Karpas-422 (cell line): ENCODE measurements around the gene TEKT1. TPM values are rescaled to one million over a fixed set of nuclear protein-coding genes. Genes with fewer than 3 reads are reported as not detected.
"Not testable (repeated sequence)": the region's sequence is repeated elsewhere in the genome, so short reads cannot be mapped to it uniquely, and the experiment has no call there.

Experiments used
- DNase-seq: peaks from one replicate; pipeline ENCODE4 v3.0.0-alpha.2; 2015
- H2AFZ ChIP-seq: fragments of 200-600 bp; sonication (generic); 2 replicates; pipeline ENCODE4 v1.6.1; 2014; ENCODE audit warnings: antibody characterized with exemption, low read length, mixed read lengths
- H3K27ac ChIP-seq: fragments of 200-600 bp; sonication (generic); 2 replicates; pipeline ENCODE4 v1.5.1; 2014; ENCODE audit warnings: mild to moderate bottlenecking, low read length, moderate library complexity
- H3K27me3 ChIP-seq: fragments of 200-600 bp; sonication (generic); 2 replicates; pipeline ENCODE4 v1.6.1; 2014; ENCODE audit warnings: low read length, mixed read lengths
- H3K36me3 ChIP-seq: fragments of 200-600 bp; sonication (generic); 2 replicates; pipeline ENCODE4 v1.6.1; 2014; ENCODE audit warnings: low read length, mixed read lengths; ENCODE audit not compliant: insufficient read depth
- H3K4me1 ChIP-seq: fragments of 200-600 bp; sonication (generic); 2 replicates; pipeline ENCODE4 v1.6.1; 2014; ENCODE audit warnings: mild to moderate bottlenecking, low read length, mixed read lengths
- H3K4me2 ChIP-seq: fragments of 200-600 bp; sonication (generic); 2 replicates; pipeline ENCODE4 v1.6.1; 2014; ENCODE audit warnings: low read length, low read depth, mild to moderate bottlenecking; ENCODE audit not compliant: poor library complexity, severe bottlenecking
- H3K4me3 ChIP-seq: fragments of 200-600 bp; sonication (generic); 2 replicates; pipeline ENCODE4 v1.5.1; 2014; ENCODE audit warnings: mild to moderate bottlenecking, antibody characterized with exemption, low read length, mixed read lengths
- H3K79me2 ChIP-seq: fragments of 200-600 bp; sonication (generic); 2 replicates; pipeline ENCODE4 v1.6.1; 2014; ENCODE audit warnings: mild to moderate bottlenecking, low read length, mixed read lengths
- H3K9ac ChIP-seq: fragments of 200-600 bp; sonication (generic); 2 replicates; pipeline ENCODE4 v1.6.0; 2014; ENCODE audit warnings: low read length
- H3K9me2 ChIP-seq: fragments of 200-600 bp; sonication (generic), shearing (Covaris generic); replicated peaks from 2 replicates; pipeline ENCODE4 v1.6.0; 2014; ENCODE audit warnings: mild to moderate bottlenecking, low read length, moderate library complexity; ENCODE audit not compliant: insufficient read depth
- H3K9me3 ChIP-seq: fragments of 300-700, 200-600 bp; sonication (generic); 2 replicates; pipeline ENCODE4 v1.6.1; 2014; ENCODE audit warnings: low read length, mixed read lengths
- H4K20me1 ChIP-seq: fragments of 200-600 bp; sonication (generic); 2 replicates; pipeline ENCODE4 v1.6.1; 2014; ENCODE audit warnings: mild to moderate bottlenecking, antibody characterized with exemption, low read length, low read depth; ENCODE audit not compliant: insufficient read depth
- total RNA-seq: library from RNA; depleted of rRNA; stranded (reverse); fragments of >200 nt; shearing (Covaris generic); gene quantifications from 2 replicates; pipeline ENCODE4 v1.2.3, GENCODE V29; 2014; ENCODE audit warnings: low replicate concordance; rRNA removed

Gene TEKT1
- total RNA-seq, result not detected in 2 replicates

- no peaks in the 10 kb centered on the region for H3K9me2 ChIP-seq
Measured at GRCh38 chr17:6831661-6832263, at the start of gene TEKT1. TEKT1 (minus strand) TSS chr17:6831729; CDS start chr17:6830376, 1,353 bp downstream.

GRCh38 chr17:6879221-6879975, 47.9 kb upstream of the TEKT1 start:
- not testable (repeated sequence) for H2AFZ ChIP-seq, H3K4me3 ChIP-seq, H3K36me3 ChIP-seq, H3K4me2 ChIP-seq, H3K9me3 ChIP-seq, H3K27ac ChIP-seq, DNase-seq, H4K20me1 ChIP-seq, H3K79me2 ChIP-seq, H3K27me3 ChIP-seq, H3K4me1 ChIP-seq, H3K9ac ChIP-seq, H3K9me2 ChIP-seq

More at GRCh38 chr17:6831661-6832263, at the start of gene TEKT1:
- H3K36me3 ChIP-seq, result no peaks in the 10 kb centered on the region
- H3K4me3 ChIP-seq, result no peak within 1 kb of the TSS
- no peak within 1 kb of the TSS for H3K4me2 ChIP-seq
- no peak for DNase-seq
- H2AFZ ChIP-seq, result no peak within 1 kb of the TSS
- no peak within 1 kb of the TSS for H3K27ac ChIP-seq
- H3K9ac ChIP-seq, result no peak within 1 kb of the TSS
- H3K9me3 ChIP-seq, result no peaks in the 10 kb centered on the region
- no peaks in the 10 kb centered on the region for H3K4me1 ChIP-seq
- H4K20me1 ChIP-seq, result no peaks in the 10 kb centered on the region
- no peaks in the 10 kb centered on the region for H3K27me3 ChIP-seq
- H3K79me2 ChIP-seq, result no peaks in the 10 kb centered on the region

- H3K4me1 ChIP-seq, H3K27ac ChIP-seq, H3K9me3 ChIP-seq, H3K9ac ChIP-seq, H3K9me2 ChIP-seq, H2AFZ ChIP-seq, H3K36me3 ChIP-seq, H4K20me1 ChIP-seq, H3K4me3 ChIP-seq, H3K27me3 ChIP-seq, H3K79me2 ChIP-seq, DNase-seq, H3K4me2 ChIP-seq: not testable (repeated sequence)
Measured at GRCh38 chr17:6875276-6875675, 43.7 kb upstream of the TEKT1 start.

- H3K27me3 ChIP-seq, result no peaks in the 10 kb centered on the region
- no peak for DNase-seq
- H3K4me1 ChIP-seq, result no peaks in the 10 kb centered on the region
- H4K20me1 ChIP-seq, result no peaks in the 10 kb centered on the region
- no peak overlapping the region for H3K27ac ChIP-seq
- H3K9me3 ChIP-seq, result no peaks in the 10 kb centered on the region
- no peaks in the 10 kb centered on the region for H3K9me2 ChIP-seq
- no peak overlapping the region for H2AFZ ChIP-seq
- H3K36me3 ChIP-seq, result no peaks in the 10 kb centered on the region
- H3K9ac ChIP-seq, result no peak overlapping the region
- H3K4me2 ChIP-seq, result no peak overlapping the region
- no peaks in the 10 kb centered on the region for H3K79me2 ChIP-seq
- H3K4me3 ChIP-seq, result no peak overlapping the region
Measured at GRCh38 chr17:6872936-6873335, 41.4 kb upstream of the TEKT1 start.

GRCh38 chr17:6870841-6871240, 39.3 kb upstream of the TEKT1 start:
- no peak overlapping the region for H3K4me3 ChIP-seq
- no peak overlapping the region for H2AFZ ChIP-seq
- H3K27ac ChIP-seq, result no peak overlapping the region
- H3K79me2 ChIP-seq, result no peaks in the 10 kb centered on the region
- no peaks in the 10 kb centered on the region for H4K20me1 ChIP-seq
- H3K4me1 ChIP-seq, result no peaks in the 10 kb centered on the region
- no peaks in the 10 kb centered on the region for H3K9me2 ChIP-seq
- H3K9ac ChIP-seq, result no peak overlapping the region
- DNase-seq, result no peak
- H3K27me3 ChIP-seq, result no peaks in the 10 kb centered on the region
- no peaks in the 10 kb centered on the region for H3K36me3 ChIP-seq
- H3K9me3 ChIP-seq, result no peaks in the 10 kb centered on the region
- H3K4me2 ChIP-seq, result no peak overlapping the region

- H3K36me3 ChIP-seq, result no peaks in the 10 kb centered on the region
- no peak overlapping the region for H3K9ac ChIP-seq
- no peak for DNase-seq
- H3K9me2 ChIP-seq, result no peaks in the 10 kb centered on the region
- H3K4me3 ChIP-seq, result no peak overlapping the region
- H3K27me3 ChIP-seq, result no peaks in the 10 kb centered on the region
- no peak overlapping the region for H3K4me2 ChIP-seq
- no peaks in the 10 kb centered on the region for H3K79me2 ChIP-seq
- H3K4me1 ChIP-seq, result no peaks in the 10 kb centered on the region
- no peak overlapping the region for H3K27ac ChIP-seq
- no peak overlapping the region for H2AFZ ChIP-seq
- H3K9me3 ChIP-seq, result no peaks in the 10 kb centered on the region
- H4K20me1 ChIP-seq, result no peaks in the 10 kb centered on the region
Measured at GRCh38 chr17:6868582-6868981, 37.1 kb upstream of the TEKT1 start.

GRCh38 chr17:6867849-6868248, 36.3 kb upstream of the TEKT1 start:
- no peak overlapping the region for H3K4me3 ChIP-seq
- no peaks in the 10 kb centered on the region for H3K79me2 ChIP-seq
- H3K9ac ChIP-seq, result no peak overlapping the region
- no peaks in the 10 kb centered on the region for H3K4me1 ChIP-seq
- H2AFZ ChIP-seq, result no peak overlapping the region
- no peaks in the 10 kb centered on the region for H3K9me2 ChIP-seq
- H3K27ac ChIP-seq, result no peak overlapping the region
- H3K36me3 ChIP-seq, result no peaks in the 10 kb centered on the region
- no peak overlapping the region for H3K4me2 ChIP-seq
- H4K20me1 ChIP-seq, result no peaks in the 10 kb centered on the region
- H3K9me3 ChIP-seq, result no peaks in the 10 kb centered on the region
- no peaks in the 10 kb centered on the region for H3K27me3 ChIP-seq
- DNase-seq, result no peak

- no peaks in the 10 kb centered on the region for H3K79me2 ChIP-seq
- H4K20me1 ChIP-seq, result no peaks in the 10 kb centered on the region; the same call in 1 of the 2 replicates
- no peak overlapping the region for H3K27ac ChIP-seq
- H3K4me3 ChIP-seq, result no peak overlapping the region
- no peak overlapping the region for H3K4me2 ChIP-seq
- H3K4me1 ChIP-seq, result no peaks in the 10 kb centered on the region
- H3K9me3 ChIP-seq, result no peaks in the 10 kb centered on the region; the same call in 1 of the 2 replicates
- H3K27me3 ChIP-seq, result no peaks in the 10 kb centered on the region
- no peak overlapping the region for H2AFZ ChIP-seq
- H3K36me3 ChIP-seq, result no peaks in the 10 kb centered on the region
- DNase-seq, result no peak
- no peak overlapping the region for H3K9ac ChIP-seq
- no peaks in the 10 kb centered on the region for H3K9me2 ChIP-seq
Measured at GRCh38 chr17:6862825-6863224, 31.3 kb upstream of the TEKT1 start.
